ENCODE measurements around the gene EBP. TPM values are rescaled to one million over a fixed set of nuclear protein-coding genes. Genes with fewer than 3 reads are reported as not detected.
"Not testable (repeated sequence)": the region's sequence is repeated elsewhere in the genome, so short reads cannot be mapped to it uniquely, and the experiment has no call there.

EBP gene
- polyA plus RNA-seq, 1 donor from 2014 or later, result 61.2 TPM

- peaks cover 0 to 2% (median 0%) of the 10 kb centered on the region in 3 donors for H3K9me3 Mint-ChIP-seq
- H3K4me1 Mint-ChIP-seq, result peaks cover 0 to 12% (median 6%) of the 10 kb centered on the region in 3 donors
- peak within 1 kb of the TSS; percentile 67 to 96 (median 93) for H3K27ac Mint-ChIP-seq
- peaks cover 3% of the 10 kb centered on the region for H3K27me3 Mint-ChIP-seq
- peak within 1 kb of the TSS; percentile 81 to 96 (median 93) for H3K4me3 Mint-ChIP-seq
- H3K36me3 Mint-ChIP-seq, result no peaks in the 10 kb centered on the region
These were observed 13.0 kb upstream of the EBP start, which contains the start of gene PORCN for GRCh38 chrX:48508400-48509244. TSS of gene PORCN (plus strand) at chrX:48508992. CDS start at chrX:48509821, 829 bp downstream.

- Mint-ChIP-seq H3K36me3 (no peaks in the 10 kb centered on the region), H3K4me3 (peak overlapping the region; percentile 81 to 96 (median 92)), H3K4me1 (peaks cover 0 to 12% (median 6%) of the 10 kb centered on the region in 3 donors), H3K27ac (peak overlapping the region; percentile 59 to 86 (median 67)), H3K27me3 (peaks cover under 1% of the 10 kb centered on the region), H3K9me3 (peaks cover 0 to 2% (median 0%) of the 10 kb centered on the region in 3 donors)
These were observed 12.4 kb upstream of the EBP start for GRCh38 chrX:48509245-48509590.

GRCh38 chrX:48509619-48510018 lies 12.0 kb upstream of the EBP start:
- H3K4me1 Mint-ChIP-seq, result peaks cover 0 to 12% (median 6%) of the 10 kb centered on the region in 3 donors
- peak overlapping the region; percentile 81 to 96 (median 92) for H3K4me3 Mint-ChIP-seq
- H3K27me3 Mint-ChIP-seq, result no peaks in the 10 kb centered on the region
- peaks cover 0 to 2% (median 0%) of the 10 kb centered on the region in 3 donors for H3K9me3 Mint-ChIP-seq
- peak overlapping the region; percentile 59 to 86 (median 67) for H3K27ac Mint-ChIP-seq
- no peaks in the 10 kb centered on the region for H3K36me3 Mint-ChIP-seq

- no peak overlapping the region for H3K4me3 Mint-ChIP-seq
- no peaks in the 10 kb centered on the region for H3K36me3 Mint-ChIP-seq
These were observed 10.0 kb upstream of the EBP start for GRCh38 chrX:48511560-48511959.

DNA sequence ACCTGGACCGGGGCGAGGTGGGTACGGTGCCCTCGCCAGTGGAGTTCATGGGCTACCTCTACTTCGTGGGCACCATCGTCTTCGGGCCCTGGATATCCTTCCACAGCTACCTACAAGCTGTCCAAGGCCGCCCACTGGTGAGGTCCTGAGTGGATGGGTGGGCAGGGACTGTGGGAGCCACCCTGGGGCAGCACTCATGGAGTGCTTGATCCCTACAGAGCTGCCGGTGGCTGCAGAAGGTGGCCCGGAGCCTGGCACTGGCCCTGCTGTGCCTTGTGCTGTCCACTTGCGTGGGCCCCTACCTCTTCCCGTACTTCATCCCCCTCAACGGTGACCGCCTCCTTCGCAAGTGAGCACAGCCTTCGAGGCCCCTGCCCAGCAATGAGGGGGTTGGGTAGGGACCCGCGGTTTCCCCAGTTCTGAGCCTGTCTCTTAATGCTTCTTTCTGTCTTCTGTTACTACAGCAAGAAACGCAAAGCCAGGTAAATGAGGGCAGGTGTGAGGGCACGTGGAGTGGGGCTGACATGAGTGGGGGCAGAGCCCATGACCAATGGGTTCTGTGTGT lies 9.2 kb upstream of the EBP start:
- Mint-ChIP-seq H3K4me3 (no peak overlapping the region), H3K9me3 (peaks cover 0 to 2% (median 0%) of the 10 kb centered on the region in 3 donors), H3K27ac (no peak overlapping the region), H3K27me3 (peaks cover 2% of the 10 kb centered on the region), H3K36me3 (no peaks in the 10 kb centered on the region), H3K4me1 (peaks cover 0 to 12% (median 6%) of the 10 kb centered on the region in 3 donors)

More at GRCh38 chrX:48511560-48511959, 10.0 kb upstream of the EBP start:
- Mint-ChIP-seq H3K27me3 (peaks cover 2% of the 10 kb centered on the region), H3K27ac (no peak overlapping the region), H3K9me3 (peaks cover 0 to 2% (median 0%) of the 10 kb centered on the region in 3 donors), H3K4me1 (peaks cover 0 to 12% (median 6%) of the 10 kb centered on the region in 3 donors)

- peaks cover 0 to 11% (median 3%) of the 10 kb centered on the region in 3 donors for H3K4me1 Mint-ChIP-seq
- peak overlapping the region in 2 of 4 donors; percentile 28 to 41 for H3K4me3 Mint-ChIP-seq
- H3K27ac Mint-ChIP-seq, result no peak overlapping the region
- H3K9me3 Mint-ChIP-seq, result peaks cover 0 to 2% (median 0%) of the 10 kb centered on the region in 3 donors
- H3K36me3 Mint-ChIP-seq, result no peaks in the 10 kb centered on the region
- H3K27me3 Mint-ChIP-seq, result peaks cover 2% of the 10 kb centered on the region
These were observed 7.9 kb upstream of the EBP start for GRCh38 chrX:48513670-48514069.

DNA sequence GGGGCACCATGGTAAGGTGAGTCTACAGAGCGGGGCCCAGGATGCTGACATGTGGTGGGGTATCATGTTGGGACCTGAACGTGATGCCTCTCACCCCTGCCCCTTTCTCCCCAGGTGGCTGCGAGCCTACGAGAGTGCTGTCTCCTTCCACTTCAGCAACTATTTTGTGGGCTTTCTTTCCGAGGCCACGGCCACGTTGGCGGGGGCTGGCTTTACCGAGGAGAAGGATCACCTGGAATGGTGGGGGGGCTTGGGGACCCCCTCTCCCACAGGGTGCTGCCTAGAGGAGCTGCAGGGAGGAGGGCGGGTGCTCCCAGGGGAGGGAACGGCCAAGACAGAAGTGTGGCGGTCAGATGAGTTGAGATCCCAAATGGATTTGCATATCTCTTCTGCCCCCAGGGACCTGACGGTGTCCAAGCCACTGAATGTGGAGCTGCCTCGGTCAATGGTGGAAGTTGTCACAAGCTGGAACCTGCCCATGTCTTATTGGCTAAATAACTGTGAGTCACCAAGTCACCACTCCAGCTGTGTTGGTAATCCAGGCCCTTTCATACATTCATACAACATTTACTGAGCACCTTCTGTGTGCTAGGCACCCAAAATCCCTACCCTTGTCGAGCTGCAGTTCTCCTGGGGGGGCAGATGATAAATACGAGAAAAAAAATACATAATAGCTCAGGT lies 7.3 kb upstream of the EBP start:
- Mint-ChIP-seq H3K27me3 (peaks cover 2% of the 10 kb centered on the region), H3K27ac (no peak overlapping the region), H3K36me3 (no peaks in the 10 kb centered on the region), H3K4me3 (no peak overlapping the region), H3K4me1 (peaks cover 0 to 10% (median 3%) of the 10 kb centered on the region in 3 donors), H3K9me3 (peaks cover 0 to 2% (median 0%) of the 10 kb centered on the region in 3 donors)

DNA sequence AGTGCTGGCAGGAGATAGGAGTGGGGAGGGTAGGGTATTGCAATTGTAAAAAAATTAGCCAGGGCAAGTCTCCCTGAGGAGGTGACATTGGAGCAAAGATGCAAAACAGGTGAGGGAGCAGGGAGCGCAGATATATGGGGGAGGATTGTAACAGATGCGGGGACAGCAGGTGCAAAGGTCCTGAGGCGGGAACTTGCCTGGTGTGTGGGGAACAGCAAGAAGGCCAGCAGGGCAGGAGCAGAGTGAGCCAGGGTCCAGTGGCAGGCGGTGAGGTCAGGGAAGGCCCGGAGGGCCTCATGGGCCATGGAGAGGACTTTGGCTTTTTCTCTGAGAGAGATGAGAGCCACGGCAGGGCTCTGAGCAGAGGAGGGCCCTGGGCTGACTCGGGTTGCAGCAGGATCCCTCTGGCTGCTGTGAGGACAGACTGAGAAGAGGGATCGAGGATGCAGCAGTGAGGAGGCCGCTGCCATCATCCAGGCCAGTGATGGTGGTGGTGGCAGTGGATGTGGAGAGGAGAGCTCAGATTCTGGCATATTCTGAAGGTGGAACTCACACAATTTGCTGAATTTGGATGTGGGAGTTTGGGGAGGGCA lies 6.6 kb upstream of the EBP start:
- H3K9me3 Mint-ChIP-seq, result peaks cover 0 to under 1% (median 0%) of the 10 kb centered on the region in 3 donors
- no peaks in the 10 kb centered on the region for H3K36me3 Mint-ChIP-seq
- peak overlapping the region in 1 of 3 donors; percentile 35 for H3K27ac Mint-ChIP-seq
- peaks cover 0 to 6% (median under 1%) of the 10 kb centered on the region in 3 donors for H3K4me1 Mint-ChIP-seq
- peaks cover 2% of the 10 kb centered on the region for H3K27me3 Mint-ChIP-seq
- no peak overlapping the region for H3K4me3 Mint-ChIP-seq

DNA sequence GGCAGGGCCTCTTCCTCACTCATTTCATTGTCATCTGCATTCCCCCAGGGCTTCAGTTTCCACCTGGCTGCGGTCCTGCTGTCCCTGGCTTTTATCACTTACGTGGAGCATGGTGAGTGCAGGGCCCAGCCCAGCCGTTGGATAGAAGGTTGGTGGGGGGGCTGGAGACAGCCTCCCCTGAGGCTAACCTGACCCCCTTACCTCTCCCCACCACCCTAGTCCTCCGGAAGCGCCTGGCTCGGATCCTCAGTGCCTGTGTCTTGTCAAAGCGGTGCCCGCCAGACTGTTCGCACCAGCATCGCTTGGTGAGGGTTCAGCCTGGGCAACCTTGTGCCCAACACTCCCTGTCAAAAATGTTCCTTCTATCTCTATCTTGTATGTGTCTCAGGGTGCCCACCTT lies 5.8 kb upstream of the EBP start:
- no peaks in the 10 kb centered on the region for H3K9me3 Mint-ChIP-seq
- H3K27ac Mint-ChIP-seq, result no peak overlapping the region
- peak overlapping the region in 1 of 4 donors; percentile 10 for H3K4me3 Mint-ChIP-seq
- H3K27me3 Mint-ChIP-seq, result peaks cover 2% of the 10 kb centered on the region
- no peaks in the 10 kb centered on the region for H3K36me3 Mint-ChIP-seq
- H3K4me1 Mint-ChIP-seq, result peaks cover 3 to 4% (median 4%) of the 10 kb centered on the region in 3 donors

DNA sequence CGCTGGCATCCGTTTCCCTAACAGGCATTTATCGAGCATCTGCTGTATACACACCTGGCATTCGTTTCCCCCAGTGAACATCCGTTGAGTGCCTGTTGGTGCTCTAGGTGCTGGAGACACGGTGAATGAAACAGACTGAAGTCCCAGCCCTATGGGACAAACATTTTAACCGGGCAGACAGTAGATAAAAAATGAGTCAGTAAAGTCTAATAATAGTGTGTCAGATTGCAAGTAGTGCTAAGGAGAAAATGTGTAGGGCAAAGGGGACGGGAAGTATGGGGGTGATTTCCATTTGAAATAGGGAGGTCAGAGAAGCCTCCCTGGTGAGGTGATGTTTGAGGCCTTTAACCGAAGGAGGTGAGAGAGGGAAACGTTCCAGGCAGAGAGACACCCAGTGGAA lies 5.3 kb upstream of the EBP start:
- Mint-ChIP-seq H3K4me1 (peaks cover 4 to 8% (median 8%) of the 10 kb centered on the region in 3 donors), H3K4me3 (peak overlapping the region in 1 of 4 donors; percentile 10), H3K9me3 (no peaks in the 10 kb centered on the region), H3K36me3 (no peaks in the 10 kb centered on the region), H3K27me3 (peaks cover 2% of the 10 kb centered on the region), H3K27ac (peak overlapping the region in 1 of 3 donors; percentile 49)

DNA sequence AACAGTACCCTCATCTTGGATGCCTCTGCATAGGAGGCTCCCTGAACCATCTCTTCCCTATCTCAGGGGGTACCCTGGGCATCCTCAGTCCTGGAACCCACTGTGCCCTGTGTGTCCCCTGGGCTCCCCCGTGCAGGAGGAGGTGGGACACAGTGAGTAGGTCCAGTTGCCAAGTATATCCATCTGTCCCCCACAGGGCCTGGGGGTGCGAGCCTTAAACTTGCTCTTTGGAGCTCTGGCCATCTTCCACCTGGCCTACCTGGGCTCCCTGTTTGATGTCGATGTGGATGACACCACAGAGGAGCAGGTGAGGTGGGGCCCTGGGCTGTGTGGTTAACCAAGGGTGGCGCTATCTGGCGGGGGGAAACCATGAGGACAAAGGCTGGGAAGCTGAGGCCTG lies 4.6 kb upstream of the EBP start:
- H3K9me3 Mint-ChIP-seq, result no peaks in the 10 kb centered on the region
- H3K27me3 Mint-ChIP-seq, result peaks cover 2% of the 10 kb centered on the region
- H3K4me1 Mint-ChIP-seq, result peaks cover 6 to 13% (median 8%) of the 10 kb centered on the region in 3 donors
- peak overlapping the region in 1 of 4 donors; percentile 10 for H3K4me3 Mint-ChIP-seq
- H3K27ac Mint-ChIP-seq, result no peak overlapping the region
- H3K36me3 Mint-ChIP-seq, result no peaks in the 10 kb centered on the region

DNA sequence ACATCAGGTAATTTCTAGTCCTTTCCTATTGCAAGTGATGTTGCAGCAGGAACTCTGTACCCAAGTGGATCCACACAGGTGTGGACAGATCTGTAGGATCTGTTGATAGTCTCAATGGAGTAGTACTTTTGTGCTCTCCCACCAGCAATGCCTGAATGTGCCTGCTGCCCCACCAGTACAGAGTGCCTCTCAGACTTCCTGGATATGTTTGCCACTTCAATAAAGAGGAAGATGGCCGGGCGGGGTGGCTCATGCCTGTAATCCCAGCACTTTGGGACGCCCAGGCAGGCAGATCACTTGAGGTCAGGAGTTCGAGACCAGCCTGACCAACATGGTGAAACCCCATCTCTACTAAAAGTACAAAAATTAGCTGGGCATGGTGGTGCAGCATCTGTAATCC lies 2.1 kb upstream of the EBP start:
- H3K27ac Mint-ChIP-seq, H3K36me3 Mint-ChIP-seq, H3K4me3 Mint-ChIP-seq, H3K9me3 Mint-ChIP-seq, H3K27me3 Mint-ChIP-seq: not testable (repeated sequence)
- peaks cover 8 to 13% (median 13%) of the 10 kb centered on the region in 3 donors for H3K4me1 Mint-ChIP-seq

DNA sequence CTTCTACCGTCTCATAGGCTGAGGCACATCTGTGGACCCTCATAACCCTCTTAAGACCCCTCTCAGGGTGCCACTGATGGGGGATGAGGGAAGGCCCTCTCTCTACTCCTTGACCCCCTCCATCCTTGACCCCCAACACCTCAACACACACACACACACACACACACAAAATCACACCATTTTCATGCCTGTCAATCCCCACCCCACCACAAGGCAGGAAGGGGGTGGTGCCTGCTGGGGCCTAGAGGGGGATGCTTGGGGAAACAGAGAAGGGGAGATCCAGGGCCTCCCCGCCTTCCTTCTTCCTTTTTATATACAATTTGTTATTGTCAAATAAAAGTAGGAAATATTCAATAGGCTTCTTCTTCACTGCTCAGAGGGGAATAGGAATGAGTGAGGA lies 1.2 kb upstream of the EBP start:
- Mint-ChIP-seq H3K27me3 (peaks cover 2% of the 10 kb centered on the region), H3K27ac (peak overlapping the region in 2 of 3 donors; percentile 61 to 95), H3K36me3 (no peaks in the 10 kb centered on the region), H3K4me3 (peak overlapping the region in 3 of 4 donors; percentile 1 to 92 (median 86)), H3K9me3 (no peaks in the 10 kb centered on the region), H3K4me1 (peaks cover 8 to 13% (median 13%) of the 10 kb centered on the region in 3 donors)

DNA sequence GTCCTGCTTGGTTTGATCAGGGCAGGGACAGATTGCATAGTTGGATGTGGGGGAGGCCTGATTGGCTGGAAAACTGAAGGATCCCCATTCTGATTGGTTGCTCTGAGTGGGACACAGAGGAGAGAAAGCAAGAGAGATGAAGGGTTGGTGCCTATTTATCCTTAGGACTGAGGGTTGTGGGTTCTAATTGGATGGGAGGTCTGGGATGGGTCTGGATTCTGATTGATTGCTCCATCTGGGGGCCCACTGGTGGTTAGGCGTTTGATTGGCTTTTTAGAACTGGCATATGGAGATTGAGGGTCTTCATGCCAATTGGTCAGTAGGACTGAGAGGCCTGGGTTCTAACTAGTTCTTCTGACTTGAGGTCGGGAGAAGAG lies 644 bp upstream of the EBP start:
- Mint-ChIP-seq H3K27ac (peak overlapping the region; percentile 36 to 95 (median 61)), H3K4me3 (peak overlapping the region; percentile 86 to 95 (median 92)), H3K4me1 (peaks cover 8 to 13% (median 13%) of the 10 kb centered on the region in 3 donors), H3K27me3 (peaks cover 2% of the 10 kb centered on the region), H3K36me3 (no peaks in the 10 kb centered on the region), H3K9me3 (no peaks in the 10 kb centered on the region)
